BE2C (cell line): ENCODE data around the gene LRRC4C.
A peak's percentile ranks its signal among the peaks of the same experiment; 100 is the strongest.

Source experiments
- DNase-seq: peaks from one replicate; pipeline ENCODE4 v3.0.0-alpha.2; 2020
- H3K27me3 ChIP-seq: fragments of 250-450 bp; sonication (Bioruptor Pico); 2 replicates; pipeline ENCODE4 v1.5.1; 2020; ENCODE audit warnings: mild to moderate bottlenecking
- H3K36me3 ChIP-seq: fragments of 250-450 bp; sonication (Bioruptor Pico); 2 replicates; pipeline ENCODE4 v1.5.1; 2020; ENCODE audit warnings: mild to moderate bottlenecking
- H3K4me1 ChIP-seq: fragments of 250-450 bp; sonication (Bioruptor Pico); 2 replicates; pipeline ENCODE4 v1.5.1; 2020
- H3K4me3 ChIP-seq: 2 replicates; pipeline ENCODE4 v1.5.1; 2011; ENCODE audit warnings: low read depth, low read length
- H3K9me3 ChIP-seq: fragments of 250-450 bp; sonication (Bioruptor Pico); 2 replicates; pipeline ENCODE4 v1.5.1; 2020
- CTCF ChIP-seq: IDR thresholded peaks from 2 replicates; pipeline ENCODE4 v1.5.1; 2012; ENCODE audit warnings: mild to moderate bottlenecking, low read depth, low read length

Gene LRRC4C

GRCh38 chr11:40125054-40125453 is 1334.4 kb downstream of the LRRC4C start:
- H3K9me3 ChIP-seq = no peaks in the 10 kb centered on the region
- no peaks in the 10 kb centered on the region for H3K36me3 ChIP-seq
- peak; percentile 52 for TF ChIP-seq CTCF
- H3K4me1 ChIP-seq = no peaks in the 10 kb centered on the region
- no peak for DNase-seq
- H3K4me3 ChIP-seq = no peak overlapping the region
- no peaks in the 10 kb centered on the region for H3K27me3 ChIP-seq

- no peak for DNase-seq
These were observed 1339.8 kb downstream of the LRRC4C start for GRCh38 chr11:40119661-40120060.

GRCh38 chr11:40118780-40119179 is 1340.7 kb downstream of the LRRC4C start:
- no peak for DNase-seq
- H3K36me3 ChIP-seq = no peaks in the 10 kb centered on the region
- no peaks in the 10 kb centered on the region for H3K27me3 ChIP-seq
- no peaks in the 10 kb centered on the region for H3K4me1 ChIP-seq
- TF ChIP-seq CTCF = no peak
- H3K9me3 ChIP-seq = no peaks in the 10 kb centered on the region
- no peak overlapping the region for H3K4me3 ChIP-seq

More at GRCh38 chr11:40119661-40120060, 1339.8 kb downstream of the LRRC4C start:
- TF ChIP-seq CTCF = no peak
- Histone ChIP-seq H3K27me3 (no peaks in the 10 kb centered on the region), H3K36me3 (no peaks in the 10 kb centered on the region), H3K9me3 (no peaks in the 10 kb centered on the region), H3K4me1 (no peaks in the 10 kb centered on the region), H3K4me3 (no peak overlapping the region)

- DNase-seq = no peak
- no peaks in the 10 kb centered on the region for H3K36me3 ChIP-seq
- no peak for TF ChIP-seq CTCF
- H3K9me3 ChIP-seq = no peaks in the 10 kb centered on the region
- H3K4me3 ChIP-seq = no peak overlapping the region
- H3K27me3 ChIP-seq = no peaks in the 10 kb centered on the region
- no peaks in the 10 kb centered on the region for H3K4me1 ChIP-seq
These were observed 1341.4 kb downstream of the LRRC4C start for GRCh38 chr11:40118026-40118425.

GRCh38 chr11:40104941-40105550 is 1354.4 kb downstream of the LRRC4C start:
- Histone ChIP-seq H3K4me1 (no peaks in the 10 kb centered on the region), H3K9me3 (no peaks in the 10 kb centered on the region), H3K4me3 (no peak overlapping the region), H3K36me3 (no peaks in the 10 kb centered on the region), H3K27me3 (no peaks in the 10 kb centered on the region)
- no peak for DNase-seq
- no peak for TF ChIP-seq CTCF

- H3K4me1 ChIP-seq = no peaks in the 10 kb centered on the region
- DNase-seq = no peak
- no peaks in the 10 kb centered on the region for H3K27me3 ChIP-seq
- no peaks in the 10 kb centered on the region for H3K9me3 ChIP-seq
- TF ChIP-seq CTCF = no peak
- H3K4me3 ChIP-seq = no peak overlapping the region
- H3K36me3 ChIP-seq = no peaks in the 10 kb centered on the region
These were observed 1358.7 kb downstream of the LRRC4C start for GRCh38 chr11:40100781-40101180.
